RWPE1 (cell line): ENCODE data around the gene TACC2.
A peak's percentile ranks its signal among the peaks of the same experiment; 100 is the strongest.
"Not testable (repeated sequence)": the region's sequence is repeated elsewhere in the genome, so short reads cannot be mapped to it uniquely, and the experiment has no call there.

Source experiments
- CTCF ChIA-PET: fragments of 350-600 bp; sonication (Branson Sonifier 250); formaldehyde crosslinking; extraction: SDS; loops from one replicate; lab custom pipeline; 2021; lab: Yijun Ruan, JAX
- POLR2A ChIA-PET: fragments of 400-600 bp; formaldehyde crosslinking; extraction: SDS; loops from one replicate; lab custom pipeline; 2020; ENCODE audit warnings: antibody characterized with exemption; ENCODE audit not compliant: low non-redundant PET; lab: Yijun Ruan, JAX
- DNase-seq: peaks from one replicate; pipeline ENCODE4 v3.0.0; 2012; ENCODE audit warnings: low spot score
- H3K27ac ChIP-seq: fragments of 450-650 bp; 2 replicates; pipeline ENCODE4 v1.5.1; 2017
- CTCF ChIP-seq: fragments of 450-650 bp; conservative IDR thresholded peaks from 2 replicates; pipeline ENCODE4 v1.5.1; 2017; ENCODE audit warnings: low read depth, mild to moderate bottlenecking

The TACC2 gene

GRCh38 chr10:122099562-122099961 is 110.6 kb downstream of the TACC2 start:
- CTCF ChIA-PET, result interaction anchor here (1.5 kb wide), 1 partner anchor 47 kb away, joined by 4 read pairs; no protein-coding TSS in a partner anchor
- H3K27ac ChIP-seq, result peak overlapping the region; percentile 48
- POLR2A ChIA-PET, result no interaction called here
- no peak for TF ChIP-seq CTCF
- DNase-seq, result no peak

- ChIA-PET CTCF (interaction anchor here (0.6 to 1.5 kb wide), 3 partner anchors 10 to 128 kb away, joined by 3 to 6 read pairs (median 3); no protein-coding TSS in a partner anchor), POLR2A (interaction anchor here (0.8 kb wide), 1 partner anchor 128 kb away, joined by 4 read pairs; the partner anchor contains the start of gene NSMCE4A)
- peak overlapping the region; percentile 81 for H3K27ac ChIP-seq
- no peak for TF ChIP-seq CTCF
- DNase-seq, result no peak
These were observed 113.3 kb downstream of the TACC2 start for GRCh38 chr10:122102146-122102868.

GRCh38 chr10:122102869-122103525 is 114.0 kb downstream of the TACC2 start:
- CTCF ChIA-PET, result interaction anchor here (0.6 to 1.5 kb wide), 3 partner anchors 9 to 129 kb away, joined by 3 to 6 read pairs (median 3); no protein-coding TSS in a partner anchor
- DNase-seq, result no peak

GRCh38 chr10:122103592-122103991 is 114.6 kb downstream of the TACC2 start:
- DNase-seq, result no peak
- H3K27ac ChIP-seq, result peak overlapping the region; percentile 81
- ChIA-PET POLR2A (no interaction called here), CTCF (interaction anchor here (1.5 kb wide), 1 partner anchor 9 kb away, joined by 6 read pairs; no protein-coding TSS in a partner anchor)
- no peak for TF ChIP-seq CTCF

More at GRCh38 chr10:122102869-122103525, 114.0 kb downstream of the TACC2 start:
- POLR2A ChIA-PET, result no interaction called here
- H3K27ac ChIP-seq, result peak overlapping the region; percentile 81
- no peak for TF ChIP-seq CTCF

GRCh38 chr10:122108786-122109185 is 119.8 kb downstream of the TACC2 start:
- H3K27ac ChIP-seq, DNase-seq, POLR2A ChIA-PET: not testable (repeated sequence)
- CTCF ChIA-PET, result interaction anchor here (0.5 kb wide), 1 partner anchor 27 kb away, joined by 3 read pairs; no protein-coding TSS in a partner anchor

GRCh38 chr10:122112021-122112616 is 123.2 kb downstream of the TACC2 start:
- CTCF ChIA-PET, result interaction anchor here (0.5 to 2.5 kb wide), 15 partner anchors 9 to 289 kb away, joined by 3 to 11 read pairs (median 3); partner anchors contain the start of gene ATE1
- no peak for DNase-seq
- no peak for TF ChIP-seq CTCF
- H3K27ac ChIP-seq, result peak overlapping the region; percentile 95
- POLR2A ChIA-PET, result interaction anchor here (1.9 kb wide), 1 partner anchor 27 kb away, joined by 7 read pairs; no protein-coding TSS in a partner anchor
